ENCODE measurements around the gene ST3GAL6.
"Not testable (repeated sequence)": the region's sequence is repeated elsewhere in the genome, so short reads cannot be mapped to it uniquely, and the experiment has no call there.

Gene ST3GAL6

GRCh38 chr3:98807561-98807960 lies 44.4 kb downstream of the ST3GAL6 start:
- no peak for DNase-seq

- DNase-seq: no peak
These were observed 44.9 kb downstream of the ST3GAL6 start for GRCh38 chr3:98808071-98808470.

- no peak for DNase-seq
These were observed 46.4 kb downstream of the ST3GAL6 start for GRCh38 chr3:98809557-98809956.

GRCh38 chr3:98811048-98811447 lies 47.9 kb downstream of the ST3GAL6 start:
- no peak for DNase-seq

GRCh38 chr3:98812851-98813374 lies 49.8 kb downstream of the ST3GAL6 start:
- peak; percentile 6 for DNase-seq

GRCh38 chr3:98814817-98815420 lies 51.8 kb downstream of the ST3GAL6 start:
- DNase-seq: no peak

GRCh38 chr3:98817547-98818041 lies 54.5 kb downstream of the ST3GAL6 start:
- DNase-seq: peak; percentile 16

- no peak for DNase-seq
These were observed 57.9 kb downstream of the ST3GAL6 start for GRCh38 chr3:98821063-98821462.

GRCh38 chr3:98823791-98824190 lies 60.7 kb downstream of the ST3GAL6 start:
- DNase-seq: no peak

- no peak for DNase-seq
These were observed 61.1 kb downstream of the ST3GAL6 start for GRCh38 chr3:98824256-98824655.

- DNase-seq: no peak
These were observed 63.0 kb downstream of the ST3GAL6 start for GRCh38 chr3:98826126-98826525.

GRCh38 chr3:98827221-98827920 lies 64.2 kb downstream of the ST3GAL6 start:
- DNase-seq: no peak

GRCh38 chr3:98829246-98829832 lies 66.2 kb downstream of the ST3GAL6 start:
- no peak for DNase-seq

GRCh38 chr3:98831060-98831459 lies 67.9 kb downstream of the ST3GAL6 start:
- DNase-seq: not testable (repeated sequence)

GRCh38 chr3:98839846-98840245 lies 76.7 kb downstream of the ST3GAL6 start:
- DNase-seq: no peak

- no peak for DNase-seq
These were observed 80.3 kb downstream of the ST3GAL6 start for GRCh38 chr3:98843266-98843959.
